ENCODE results near the gene IL4.
"Not testable (repeated sequence)": the region's sequence is repeated elsewhere in the genome, so short reads cannot be mapped to it uniquely, and the experiment has no call there.

The IL4 gene

GRCh38 chr5:132689513-132689912 lies 15.7 kb downstream of the IL4 start:
- in situ Hi-C loops (cut with MboI; ENCODE audit: low sequenced_read_pairs) = no loop called here

GRCh38 chr5:132690156-132690555 lies 16.4 kb downstream of the IL4 start:
- in situ Hi-C loops (cut with MboI; ENCODE audit: low sequenced_read_pairs) = no loop called here

GRCh38 chr5:132691755-132692631 lies 18.2 kb downstream of the IL4 start:
- in situ Hi-C loops (cut with MboI; ENCODE audit: low sequenced_read_pairs) = not testable (repeated sequence)

- in situ Hi-C loops (cut with MboI; ENCODE audit: low sequenced_read_pairs) = no loop called here
Measured at GRCh38 chr5:132692632-132692967, 18.8 kb downstream of the IL4 start.

- in situ Hi-C loops (cut with MboI; ENCODE audit: low sequenced_read_pairs) = no loop called here
Measured at GRCh38 chr5:132695956-132696355, 22.2 kb downstream of the IL4 start.

- in situ Hi-C loops (cut with MboI; ENCODE audit: low sequenced_read_pairs) = no loop called here
Measured at GRCh38 chr5:132704875-132705274, 31.1 kb downstream of the IL4 start.

- in situ Hi-C loops (cut with MboI; ENCODE audit: low sequenced_read_pairs) = no loop called here
Measured at GRCh38 chr5:132708645-132709044, 34.9 kb downstream of the IL4 start.

GRCh38 chr5:132714456-132715307 lies 40.9 kb downstream of the IL4 start:
- in situ Hi-C loops (cut with MboI; ENCODE audit: low sequenced_read_pairs) = no loop called here

GRCh38 chr5:132718544-132719312 lies 44.9 kb downstream of the IL4 start:
- in situ Hi-C loops (cut with MboI; ENCODE audit: low sequenced_read_pairs) = no loop called here

- in situ Hi-C loops (cut with MboI; ENCODE audit: low sequenced_read_pairs) = no loop called here
Measured at GRCh38 chr5:132725745-132726144, 52.0 kb downstream of the IL4 start.

GRCh38 chr5:132729896-132730295 lies 56.1 kb downstream of the IL4 start:
- in situ Hi-C loops (cut with MboI; ENCODE audit: low sequenced_read_pairs) = no loop called here

All from HL-60/S4 treated with phorbol 12-myristate 13-acetate at 8.2 ng/mL for 4 days and 3 days (cell line).